ENCODE measurements around the gene YTHDF1.

YTHDF1 gene

DNA sequence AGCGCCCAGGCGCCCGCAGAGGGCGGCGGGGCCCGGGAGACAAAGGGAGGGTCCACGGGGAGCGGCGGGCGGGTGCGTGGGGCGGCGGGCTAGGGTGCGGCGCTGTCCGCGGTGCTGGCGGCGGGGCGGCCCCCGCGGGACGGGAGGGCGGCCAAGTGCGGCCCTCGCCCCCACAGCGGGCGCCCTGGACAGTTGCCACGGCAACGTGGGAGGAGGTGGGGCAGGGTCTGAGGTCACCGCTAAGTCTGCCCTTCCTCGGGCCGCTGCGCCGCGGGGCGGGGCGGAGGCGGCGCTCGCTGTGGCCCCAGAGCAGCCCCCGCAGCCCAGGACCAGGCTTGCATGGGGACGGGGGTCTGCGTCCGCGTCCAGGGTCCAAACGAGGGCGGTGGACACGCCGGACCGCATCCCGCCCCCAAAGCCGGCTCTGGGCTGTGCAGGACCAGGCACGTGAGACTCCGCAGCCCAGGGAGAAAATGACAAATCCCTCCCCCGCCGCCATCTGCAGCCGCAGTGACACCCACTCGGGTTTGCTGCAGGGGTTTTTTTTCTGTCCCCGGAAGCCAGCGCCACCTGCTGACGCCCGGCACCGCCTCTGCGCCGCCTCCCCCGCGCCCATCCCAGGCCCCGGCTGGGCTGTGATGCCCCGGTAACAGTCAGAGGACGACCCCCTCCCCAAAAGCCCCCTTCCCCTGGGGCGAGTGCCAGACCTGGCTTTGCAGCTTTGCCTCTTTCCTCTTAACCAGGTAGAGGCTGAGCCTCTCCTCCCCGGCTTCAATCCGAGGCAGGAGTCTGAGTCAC lies 36.8 kb downstream of the YTHDF1 start:
- H3K14ac ChIP-seq (ENCODE audit: low read length in 2 of 2) = no peak overlapping the region
- WGBS = 3% methylated on average over 52 of the region's 74 CpGs
- H3K4me1 ChIP-seq (ENCODE audit: control insufficient read depth, insufficient read depth, low read depth, low read length) = peaks cover 34% of the 10 kb centered on the region
- H3K36me3 ChIP-seq (ENCODE audit: control insufficient read depth in 1 of 2, insufficient read depth in 2 of 2, low read depth in 1 of 2, low read length in 2 of 2) = no peaks in the 10 kb centered on the region
- H4K91ac ChIP-seq (ENCODE audit: low read length) = no peak overlapping the region
- no peak overlapping the region for H2BK12ac ChIP-seq (ENCODE audit: low read length in 2 of 2)
- H3K4me3 ChIP-seq (ENCODE audit: insufficient read depth in 1 of 2, low read depth in 1 of 2, low read length in 2 of 2) = no peak overlapping the region
- no peak overlapping the region for H3K9ac ChIP-seq (ENCODE audit: low read length)
- no peaks in the 10 kb centered on the region for H3K9me3 ChIP-seq (ENCODE audit: control insufficient read depth, low read length)
- peaks cover 64 to 86% of the 10 kb centered on the region in 2 experiments for H3K27me3 ChIP-seq (ENCODE audit: control insufficient read depth in 1 of 2, insufficient read depth in 1 of 2, low read length in 2 of 2)
- H2AK5ac ChIP-seq (ENCODE audit: low read length, severe bottlenecking) = no peak overlapping the region
- no peak overlapping the region for H2BK5ac ChIP-seq (ENCODE audit: low read depth, low read length, poor library complexity, severe bottlenecking)
- no peak overlapping the region for H3K18ac ChIP-seq (ENCODE audit: low read depth in 1 of 2, low read length in 2 of 2)
- no peak overlapping the region for H3K27ac ChIP-seq (ENCODE audit: low read length, poor library complexity, severe bottlenecking)
- H4K8ac ChIP-seq (ENCODE audit: low read length) = no peak overlapping the region
- no peaks in the 10 kb centered on the region for H3K79me1 ChIP-seq (replicated peaks; ENCODE audit: low read length, poor library complexity, severe bottlenecking)
- no peak overlapping the region for H2BK15ac ChIP-seq (ENCODE audit: low read depth, poor library complexity, severe bottlenecking)
- H3K4me2 ChIP-seq (ENCODE audit: low read length, poor library complexity, severe bottlenecking) = peak overlapping the region; percentile 18
- peak; percentile 19 for DNase-seq
- H2BK120ac ChIP-seq (ENCODE audit: low read depth, low read length) = no peak overlapping the region
- no peak overlapping the region for H3K23ac ChIP-seq (ENCODE audit: low read length in 2 of 2)
- H3K4ac ChIP-seq (ENCODE audit: low read depth in 1 of 2, low read length in 2 of 2) = no peak overlapping the region
- H2AFZ ChIP-seq (ENCODE audit: low read depth, low read length) = no peak overlapping the region

DNA sequence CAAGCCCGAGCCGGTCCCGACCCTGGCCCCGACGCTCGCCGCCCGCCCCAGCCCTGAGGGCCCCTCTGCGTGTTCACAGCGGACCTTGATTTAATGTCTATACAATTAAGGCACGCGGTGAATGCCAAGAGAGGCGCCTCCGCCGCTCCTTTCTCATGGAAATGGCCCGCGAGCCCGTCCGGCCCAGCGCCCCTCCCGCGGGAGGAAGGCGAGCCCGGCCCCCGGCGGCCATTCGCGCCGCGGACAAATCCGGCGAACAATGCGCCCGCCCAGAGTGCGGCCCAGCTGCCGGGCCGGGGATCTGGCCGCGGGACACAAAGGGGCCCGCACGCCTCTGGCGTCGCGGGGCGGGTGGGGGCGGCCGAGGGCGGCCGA lies 37.5 kb downstream of the YTHDF1 start:
- H3K23ac ChIP-seq (ENCODE audit: low read length in 2 of 2) = no peak overlapping the region
- H2BK12ac ChIP-seq (ENCODE audit: low read length in 2 of 2) = no peak overlapping the region
- no peak overlapping the region for H2BK15ac ChIP-seq (ENCODE audit: low read depth, poor library complexity, severe bottlenecking)
- peaks cover 70 to 86% of the 10 kb centered on the region in 2 experiments for H3K27me3 ChIP-seq (ENCODE audit: control insufficient read depth in 1 of 2, insufficient read depth in 1 of 2, low read length in 2 of 2)
- no peak overlapping the region for H2BK120ac ChIP-seq (ENCODE audit: low read depth, low read length)
- peak overlapping the region; percentile 29 for H3K4me2 ChIP-seq (ENCODE audit: low read length, poor library complexity, severe bottlenecking)
- no peak overlapping the region for H4K91ac ChIP-seq (ENCODE audit: low read length)
- no peaks in the 10 kb centered on the region for H3K9me3 ChIP-seq (ENCODE audit: control insufficient read depth, low read length)
- no peak overlapping the region for H3K4ac ChIP-seq (ENCODE audit: low read depth in 1 of 2, low read length in 2 of 2)
- no peak for DNase-seq
- H3K14ac ChIP-seq (ENCODE audit: low read length in 2 of 2) = no peak overlapping the region
- WGBS = 1% methylated on average over 47 of the region's 49 CpGs
- no peak overlapping the region for H2AFZ ChIP-seq (ENCODE audit: low read depth, low read length)
- H2AK5ac ChIP-seq (ENCODE audit: low read length, severe bottlenecking) = no peak overlapping the region
- H3K4me1 ChIP-seq (ENCODE audit: control insufficient read depth, insufficient read depth, low read depth, low read length) = peaks cover 34% of the 10 kb centered on the region
- no peak overlapping the region for H2BK5ac ChIP-seq (ENCODE audit: low read depth, low read length, poor library complexity, severe bottlenecking)
- no peak overlapping the region for H3K4me3 ChIP-seq (ENCODE audit: insufficient read depth in 1 of 2, low read depth in 1 of 2, low read length in 2 of 2)
- no peak overlapping the region for H3K27ac ChIP-seq (ENCODE audit: low read length, poor library complexity, severe bottlenecking)
- H3K36me3 ChIP-seq (ENCODE audit: control insufficient read depth in 1 of 2, insufficient read depth in 2 of 2, low read depth in 1 of 2, low read length in 2 of 2) = no peaks in the 10 kb centered on the region
- H4K8ac ChIP-seq (ENCODE audit: low read length) = no peak overlapping the region
- no peak overlapping the region for H3K18ac ChIP-seq (ENCODE audit: low read depth in 1 of 2, low read length in 2 of 2)
- no peak overlapping the region for H3K9ac ChIP-seq (ENCODE audit: low read length)
- no peaks in the 10 kb centered on the region for H3K79me1 ChIP-seq (replicated peaks; ENCODE audit: low read length, poor library complexity, severe bottlenecking)

DNA sequence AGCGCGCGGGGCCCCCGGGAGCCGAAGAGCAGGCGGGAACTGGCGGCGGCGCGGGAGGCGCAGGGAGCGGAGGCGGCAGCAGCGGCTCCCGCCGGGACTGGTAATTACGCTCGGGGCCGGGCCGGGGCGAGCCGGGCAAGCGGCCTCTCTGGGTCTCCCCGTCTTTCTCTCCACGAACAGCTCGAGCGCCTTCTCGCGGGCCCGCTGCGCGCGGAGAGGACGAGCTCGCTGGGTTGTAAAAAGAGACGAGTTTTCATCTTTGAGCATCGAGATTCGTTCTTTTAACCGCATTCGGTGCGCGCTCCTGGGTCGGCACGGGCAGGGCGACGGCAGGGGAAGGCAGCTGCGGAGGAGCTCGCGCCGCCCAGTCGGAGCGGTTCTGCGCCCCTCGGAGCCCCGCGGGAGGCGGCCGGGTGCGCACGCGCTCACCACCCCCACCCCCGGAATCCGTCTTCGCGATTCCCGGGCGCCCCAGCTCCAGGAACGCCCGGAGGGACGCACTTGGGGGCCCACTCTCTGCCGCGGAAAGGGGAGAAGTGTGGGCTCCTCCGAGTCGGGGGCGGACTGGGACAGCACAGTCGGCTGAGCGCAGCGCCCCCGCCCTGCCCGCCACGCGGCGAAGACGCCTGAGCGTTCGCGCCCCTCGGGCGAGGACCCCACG lies 38.0 kb downstream of the YTHDF1 start:
- Histone ChIP-seq H2AK5ac (ENCODE audit: low read length, severe bottlenecking) (no peak overlapping the region), H3K9ac (ENCODE audit: low read length) (no peak overlapping the region), H3K18ac (ENCODE audit: low read depth in 1 of 2, low read length in 2 of 2) (no peak overlapping the region), H2BK5ac (ENCODE audit: low read depth, low read length, poor library complexity, severe bottlenecking) (no peak overlapping the region), H3K23ac (ENCODE audit: low read length in 2 of 2) (no peak overlapping the region), H3K4ac (ENCODE audit: low read depth in 1 of 2, low read length in 2 of 2) (no peak overlapping the region), H3K27ac (ENCODE audit: low read length, poor library complexity, severe bottlenecking) (no peak overlapping the region), H2BK120ac (ENCODE audit: low read depth, low read length) (no peak overlapping the region), H3K36me3 (ENCODE audit: control insufficient read depth in 1 of 2, insufficient read depth in 2 of 2, low read depth in 1 of 2, low read length in 2 of 2) (no peaks in the 10 kb centered on the region), H2BK15ac (ENCODE audit: low read depth, poor library complexity, severe bottlenecking) (no peak overlapping the region), H3K4me1 (ENCODE audit: control insufficient read depth, insufficient read depth, low read depth, low read length) (peaks cover 34% of the 10 kb centered on the region), H2BK12ac (ENCODE audit: low read length in 2 of 2) (no peak overlapping the region), H4K8ac (ENCODE audit: low read length) (no peak overlapping the region), H3K14ac (ENCODE audit: low read length in 2 of 2) (no peak overlapping the region), H4K91ac (ENCODE audit: low read length) (no peak overlapping the region), H3K4me3 (ENCODE audit: insufficient read depth in 1 of 2, low read depth in 1 of 2, low read length in 2 of 2) (no peak overlapping the region), H3K27me3 (ENCODE audit: control insufficient read depth in 1 of 2, insufficient read depth in 1 of 2, low read length in 2 of 2) (peaks cover 74 to 88% of the 10 kb centered on the region in 2 experiments), H2AFZ (ENCODE audit: low read depth, low read length) (no peak overlapping the region), H3K79me1 (replicated peaks; ENCODE audit: low read length, poor library complexity, severe bottlenecking) (no peaks in the 10 kb centered on the region), H3K9me3 (ENCODE audit: control insufficient read depth, low read length) (no peaks in the 10 kb centered on the region), H3K4me2 (ENCODE audit: low read length, poor library complexity, severe bottlenecking) (peak overlapping the region; percentile 29)
- DNase-seq = peak; percentile 7
- 1% methylated on average over 69 of the region's 90 CpGs for WGBS

DNA sequence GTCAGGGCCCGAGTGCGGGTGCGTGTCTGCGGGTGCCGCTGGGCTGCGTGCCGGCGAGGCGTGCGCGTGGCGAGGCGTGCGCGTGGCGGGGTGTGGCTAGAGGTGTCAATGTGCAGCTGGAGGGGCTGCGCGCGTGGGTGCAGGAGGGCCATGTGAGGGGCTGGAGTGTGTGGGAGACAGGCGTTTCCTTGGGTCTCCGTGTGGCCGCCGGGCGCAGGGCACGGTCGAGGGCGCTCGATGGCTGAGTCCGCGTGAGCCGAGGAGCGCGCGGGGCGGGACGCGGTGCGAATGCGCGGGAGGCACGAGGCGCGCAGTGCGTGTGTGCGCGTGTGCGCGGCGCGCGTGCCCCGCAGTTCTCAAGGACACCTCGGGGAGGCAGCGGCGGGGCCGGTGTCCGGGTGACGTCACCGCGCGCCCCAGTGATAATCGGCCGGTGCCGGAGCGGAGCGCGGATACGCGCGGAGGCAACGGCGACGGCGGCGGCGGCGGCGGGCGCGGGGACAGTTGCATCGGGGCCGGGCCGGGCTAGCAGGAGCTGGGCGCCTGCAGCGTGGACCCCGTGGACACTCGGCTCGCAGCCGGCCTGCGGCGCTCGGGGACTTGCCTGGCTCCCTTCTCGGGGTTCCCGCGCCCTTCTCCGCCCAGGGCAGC lies 38.7 kb downstream of the YTHDF1 start:
- H3K4me1 ChIP-seq (ENCODE audit: control insufficient read depth, insufficient read depth, low read depth, low read length) = peaks cover 34% of the 10 kb centered on the region
- H2BK12ac ChIP-seq (ENCODE audit: low read length in 2 of 2) = no peak overlapping the region
- H3K4me3 ChIP-seq (ENCODE audit: insufficient read depth in 1 of 2, low read depth in 1 of 2, low read length in 2 of 2) = no peak overlapping the region
- H4K8ac ChIP-seq (ENCODE audit: low read length) = no peak overlapping the region
- DNase-seq = no peak
- no peak overlapping the region for H3K14ac ChIP-seq (ENCODE audit: low read length in 2 of 2)
- H3K36me3 ChIP-seq (ENCODE audit: control insufficient read depth in 1 of 2, insufficient read depth in 2 of 2, low read depth in 1 of 2, low read length in 2 of 2) = no peaks in the 10 kb centered on the region
- H2AFZ ChIP-seq (ENCODE audit: low read depth, low read length) = no peak overlapping the region
- H2BK5ac ChIP-seq (ENCODE audit: low read depth, low read length, poor library complexity, severe bottlenecking) = no peak overlapping the region
- H3K9me3 ChIP-seq (ENCODE audit: control insufficient read depth, low read length) = no peaks in the 10 kb centered on the region
- H3K79me1 ChIP-seq (replicated peaks; ENCODE audit: low read length, poor library complexity, severe bottlenecking) = no peaks in the 10 kb centered on the region
- H3K4me2 ChIP-seq (ENCODE audit: low read length, poor library complexity, severe bottlenecking) = peak overlapping the region; percentile 8
- H4K91ac ChIP-seq (ENCODE audit: low read length) = no peak overlapping the region
- 9% methylated on average over 42 of the region's 96 CpGs for WGBS
- no peak overlapping the region for H3K18ac ChIP-seq (ENCODE audit: low read depth in 1 of 2, low read length in 2 of 2)
- peaks cover 75 to 88% of the 10 kb centered on the region in 2 experiments for H3K27me3 ChIP-seq (ENCODE audit: control insufficient read depth in 1 of 2, insufficient read depth in 1 of 2, low read length in 2 of 2)
- no peak overlapping the region for H3K4ac ChIP-seq (ENCODE audit: low read depth in 1 of 2, low read length in 2 of 2)
- no peak overlapping the region for H3K9ac ChIP-seq (ENCODE audit: low read length)
- H2AK5ac ChIP-seq (ENCODE audit: low read length, severe bottlenecking) = no peak overlapping the region
- no peak overlapping the region for H3K27ac ChIP-seq (ENCODE audit: low read length, poor library complexity, severe bottlenecking)
- no peak overlapping the region for H2BK120ac ChIP-seq (ENCODE audit: low read depth, low read length)
- H3K23ac ChIP-seq (ENCODE audit: low read length in 2 of 2) = no peak overlapping the region
- no peak overlapping the region for H2BK15ac ChIP-seq (ENCODE audit: low read depth, poor library complexity, severe bottlenecking)

All from mesenchymal stem cell (in vitro differentiated cells and primary cell).